Measurements from ENCODE around the gene SLC38A10. TPM values are rescaled to one million over a fixed set of nuclear protein-coding genes. Genes with fewer than 3 reads are reported as not detected.

The SLC38A10 gene
- total RNA-seq, 4 donors from 2014 or later = 126 to 206 (median 169) TPM

- TF ChIP-seq POLR2A (IDR thresholded peaks at IDR 0.05) (no peak), CTCF (IDR thresholded peaks at IDR 0.05) (no peak)
- no peaks in the 10 kb centered on the region for H3K27me3 ChIP-seq
- no peaks in the 10 kb centered on the region for H3K4me1 ChIP-seq
- no peak overlapping the region for H3K27ac ChIP-seq
- no peak overlapping the region for H3K4me3 ChIP-seq
- no peaks in the 10 kb centered on the region for H3K9me3 ChIP-seq
- no peak for DNase-seq
- H3K36me3 ChIP-seq = no peaks in the 10 kb centered on the region
These were observed 98.3 kb downstream of the SLC38A10 start for GRCh38 chr17:81196505-81197408.

- H3K4me1 ChIP-seq = no peaks in the 10 kb centered on the region
- no peak overlapping the region for H3K4me3 ChIP-seq
- no peak overlapping the region for H3K27ac ChIP-seq
- no peaks in the 10 kb centered on the region for H3K36me3 ChIP-seq
- no peaks in the 10 kb centered on the region for H3K27me3 ChIP-seq
- no peak for DNase-seq
- TF ChIP-seq POLR2A (IDR thresholded peaks at IDR 0.05) (no peak), CTCF (IDR thresholded peaks at IDR 0.05) (no peak)
- no peaks in the 10 kb centered on the region for H3K9me3 ChIP-seq
These were observed 99.1 kb downstream of the SLC38A10 start for GRCh38 chr17:81195941-81196495.

Other genes with a start within 250 kb of the SLC38A10 start
- not detected for gene PVALEF, start 129.8 kb downstream of the SLC38A10 start, total RNA-seq
- gene AATK, start 129.1 kb downstream of the SLC38A10 start, total RNA-seq = 100 to 1,000 TPM in 3 of 4 donors, 10 to 100 TPM in 1; 23.9 to 190 (median 123) TPM
- 10 to 100 TPM in 2 of 4 donors, 1 to 10 TPM in 2; 3.5 to 77.6 (median 9.8) TPM for gene CEP131, start 72.3 kb downstream of the SLC38A10 start, total RNA-seq
- gene TEPSIN, start 56.3 kb downstream of the SLC38A10 start, total RNA-seq = 100 to 1,000 TPM in 1 of 4 donors, 10 to 100 TPM in 3; 38.0 to 156 (median 79.4) TPM
- gene NDUFAF8, start 56.0 kb downstream of the SLC38A10 start, total RNA-seq = 10 to 100 TPM; 17.8 to 62.7 (median 25.2) TPM
- 10 to 100 TPM; 11.6 to 43.0 (median 23.9) TPM for gene BAHCC1, start 100.2 kb upstream of the SLC38A10 start, total RNA-seq
- gene ACTG1, start 217.5 kb upstream of the SLC38A10 start, total RNA-seq = 1,000 to 10,000 TPM; 2,510 to 3,878 (median 3,203) TPM
- gene FSCN2, start 233.1 kb upstream of the SLC38A10 start, total RNA-seq = 1 to 10 TPM; 1.2 to 7.9 (median 5.2) TPM